Hypothalamus (tissue), 51 donors: Measurements from ENCODE around the gene ZMYND19.
"Not testable (repeated sequence)": the region's sequence is repeated elsewhere in the genome, so short reads cannot be mapped to it uniquely, and the experiment has no call there.

ENCODE experiments used
- DNase-seq, 51 donors: peaks; one replicate each; lab custom pipeline; 2025; lab: John Stamatoyannopoulos, UW

Gene ZMYND19

GRCh38 chr9:137564134-137564533 is 26.2 kb downstream of the ZMYND19 start:
- DNase-seq = no peak

GRCh38 chr9:137558127-137558526 is 32.2 kb downstream of the ZMYND19 start:
- DNase-seq = no peak

GRCh38 chr9:137556069-137556838 is 34.1 kb downstream of the ZMYND19 start:
- DNase-seq = no peak

GRCh38 chr9:137555179-137555578 is 35.1 kb downstream of the ZMYND19 start:
- DNase-seq = no peak

- no peak for DNase-seq
Measured at GRCh38 chr9:137554349-137554748, 36.0 kb downstream of the ZMYND19 start.

GRCh38 chr9:137553654-137554053 is 36.7 kb downstream of the ZMYND19 start:
- DNase-seq = not testable (repeated sequence)

- DNase-seq = peak in 2 of 51 donors; percentile 46 to 60
Measured at GRCh38 chr9:137552022-137552768, 38.1 kb downstream of the ZMYND19 start.

GRCh38 chr9:137551264-137552021 is 38.9 kb downstream of the ZMYND19 start, which contains the start of gene MRPL41:
TSS of gene MRPL41 (plus strand) at chr9:137551879. CDS start at chr9:137552082, 203 bp downstream.
- peak in 50 of 51 donors; percentile 17 to 93 (median 84) for DNase-seq

- peak in 3 of 51 donors; percentile 30 to 52 (median 48) for DNase-seq
Measured at GRCh38 chr9:137550958-137551263, 39.4 kb downstream of the ZMYND19 start.

GRCh38 chr9:137550231-137550621 is 40.1 kb downstream of the ZMYND19 start, which contains the start of gene PNPLA7:
TSS of gene PNPLA7 (minus strand) at chr9:137550402. CDS start at chr9:137550197, 205 bp downstream.
- peak in 49 of 51 donors; percentile 24 to 88 (median 73) for DNase-seq

GRCh38 chr9:137547687-137548543 is 42.4 kb downstream of the ZMYND19 start:
- DNase-seq = no peak

GRCh38 chr9:137545123-137545522 is 45.2 kb downstream of the ZMYND19 start:
- DNase-seq = no peak

GRCh38 chr9:137544176-137544760 is 46.0 kb downstream of the ZMYND19 start:
- DNase-seq = no peak

GRCh38 chr9:137543237-137543963 is 46.9 kb downstream of the ZMYND19 start:
- no peak for DNase-seq

GRCh38 chr9:137542486-137542885 is 47.8 kb downstream of the ZMYND19 start:
- DNase-seq = no peak

- no peak for DNase-seq
Measured at GRCh38 chr9:137540536-137540935, 49.8 kb downstream of the ZMYND19 start.

GRCh38 chr9:137538058-137538457 is 52.3 kb downstream of the ZMYND19 start:
- DNase-seq = no peak

- DNase-seq = not testable (repeated sequence)
Measured at GRCh38 chr9:137536594-137537131, 53.6 kb downstream of the ZMYND19 start.

GRCh38 chr9:137535120-137535428 is 55.2 kb downstream of the ZMYND19 start:
- no peak for DNase-seq
